ENCODE data around the gene IQCM.

DNA sequence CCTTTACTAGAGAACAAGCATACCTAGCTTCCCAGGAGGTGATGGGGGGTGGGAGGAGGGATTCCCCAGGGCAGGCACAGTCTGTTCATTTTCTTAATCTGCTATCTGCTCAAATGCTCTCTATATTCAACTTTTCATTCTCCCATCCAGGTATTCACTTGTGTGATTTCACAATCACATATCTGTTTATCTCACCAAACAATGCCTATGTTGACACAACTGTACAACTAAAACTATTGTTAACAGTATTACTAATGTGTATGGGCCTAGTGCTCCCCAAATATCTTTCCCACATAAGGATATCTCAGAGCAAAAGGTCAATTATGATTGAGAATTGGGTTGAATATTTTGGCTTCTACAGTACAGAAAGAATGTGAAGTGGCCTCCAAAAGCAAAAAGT is 210.8 kb downstream of the IQCM start:
- TF ChIP-seq, protein P1, sequence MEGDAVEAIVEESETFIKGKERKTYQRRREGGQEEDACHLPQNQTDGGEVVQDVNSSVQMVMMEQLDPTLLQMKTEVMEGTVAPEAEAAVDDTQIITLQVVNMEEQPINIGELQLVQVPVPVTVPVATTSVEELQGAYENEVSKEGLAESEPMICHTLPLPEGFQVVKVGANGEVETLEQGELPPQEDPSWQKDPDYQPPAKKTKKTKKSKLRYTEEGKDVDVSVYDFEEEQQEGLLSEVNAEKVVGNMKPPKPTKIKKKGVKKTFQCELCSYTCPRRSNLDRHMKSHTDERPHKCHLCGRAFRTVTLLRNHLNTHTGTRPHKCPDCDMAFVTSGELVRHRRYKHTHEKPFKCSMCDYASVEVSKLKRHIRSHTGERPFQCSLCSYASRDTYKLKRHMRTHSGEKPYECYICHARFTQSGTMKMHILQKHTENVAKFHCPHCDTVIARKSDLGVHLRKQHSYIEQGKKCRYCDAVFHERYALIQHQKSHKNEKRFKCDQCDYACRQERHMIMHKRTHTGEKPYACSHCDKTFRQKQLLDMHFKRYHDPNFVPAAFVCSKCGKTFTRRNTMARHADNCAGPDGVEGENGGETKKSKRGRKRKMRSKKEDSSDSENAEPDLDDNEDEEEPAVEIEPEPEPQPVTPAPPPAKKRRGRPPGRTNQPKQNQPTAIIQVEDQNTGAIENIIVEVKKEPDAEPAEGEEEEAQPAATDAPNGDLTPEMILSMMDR (IDR thresholded peaks at IDR 0.05): no peak
- no peak for TF ChIP-seq POLR2A (IDR thresholded peaks at IDR 0.05)
